ENCODE results near the gene MICAL3.

MICAL3 gene

GRCh38 chr22:17804331-17805080, 219.9 kb downstream of the MICAL3 start:
- Histone ChIP-seq H3K27ac (ENCODE audit: low read depth, low read length) (no peak overlapping the region), H3K9me3 (ENCODE audit: control insufficient read depth in 5 of 5, low read length in 5 of 5) (no peaks in the 10 kb centered on the region), H3K4me1 (ENCODE audit: control insufficient read depth in 5 of 5, insufficient read depth in 5 of 5, low read length in 5 of 5) (no peaks in the 10 kb centered on the region), H3K9ac (ENCODE audit: low read length in 5 of 5) (no peak overlapping the region), H3K4me3 (ENCODE audit: low read depth in 1 of 5, low read length in 5 of 5) (no peak overlapping the region), H3K36me3 (ENCODE audit: control insufficient read depth in 5 of 5, insufficient read depth in 5 of 5, low read length in 5 of 5) (peaks cover 0 to 67% (median 58%) of the 10 kb centered on the region in 5 donors), H3K27me3 (ENCODE audit: control insufficient read depth in 5 of 5, insufficient read depth in 4 of 5, low read length in 5 of 5) (no peaks in the 10 kb centered on the region)

GRCh38 chr22:17803609-17804270, 220.6 kb downstream of the MICAL3 start:
- Histone ChIP-seq H3K9ac (ENCODE audit: low read length in 5 of 5) (no peak overlapping the region), H3K27ac (ENCODE audit: low read depth, low read length) (no peak overlapping the region), H3K4me3 (ENCODE audit: low read depth in 1 of 5, low read length in 5 of 5) (no peak overlapping the region), H3K27me3 (ENCODE audit: control insufficient read depth in 5 of 5, insufficient read depth in 4 of 5, low read length in 5 of 5) (no peaks in the 10 kb centered on the region), H3K4me1 (ENCODE audit: control insufficient read depth in 5 of 5, insufficient read depth in 5 of 5, low read length in 5 of 5) (no peaks in the 10 kb centered on the region), H3K36me3 (ENCODE audit: control insufficient read depth in 5 of 5, insufficient read depth in 5 of 5, low read length in 5 of 5) (peaks cover 0 to 62% (median 50%) of the 10 kb centered on the region in 5 donors), H3K9me3 (ENCODE audit: control insufficient read depth in 5 of 5, low read length in 5 of 5) (no peaks in the 10 kb centered on the region)

- Histone ChIP-seq H3K9ac (ENCODE audit: low read length in 5 of 5) (no peak overlapping the region), H3K36me3 (ENCODE audit: control insufficient read depth in 5 of 5, insufficient read depth in 5 of 5, low read length in 5 of 5) (peaks cover 0 to 53% (median 41%) of the 10 kb centered on the region in 5 donors), H3K27me3 (ENCODE audit: control insufficient read depth in 5 of 5, insufficient read depth in 4 of 5, low read length in 5 of 5) (no peaks in the 10 kb centered on the region), H3K4me3 (ENCODE audit: low read depth in 1 of 5, low read length in 5 of 5) (no peak overlapping the region), H3K9me3 (ENCODE audit: control insufficient read depth in 5 of 5, low read length in 5 of 5) (no peaks in the 10 kb centered on the region), H3K27ac (ENCODE audit: low read depth, low read length) (no peak overlapping the region), H3K4me1 (ENCODE audit: control insufficient read depth in 5 of 5, insufficient read depth in 5 of 5, low read length in 5 of 5) (no peaks in the 10 kb centered on the region)
These were observed 221.5 kb downstream of the MICAL3 start for GRCh38 chr22:17802822-17803221.

- no peak overlapping the region for H3K27ac ChIP-seq (ENCODE audit: low read depth, low read length)
- no peaks in the 10 kb centered on the region for H3K27me3 ChIP-seq (ENCODE audit: control insufficient read depth in 5 of 5, insufficient read depth in 4 of 5, low read length in 5 of 5)
- no peak overlapping the region for H3K9ac ChIP-seq (ENCODE audit: low read length in 5 of 5)
- peaks cover 0 to 52% (median 37%) of the 10 kb centered on the region in 5 donors for H3K36me3 ChIP-seq (ENCODE audit: control insufficient read depth in 5 of 5, insufficient read depth in 5 of 5, low read length in 5 of 5)
- no peak overlapping the region for H3K4me3 ChIP-seq (ENCODE audit: low read depth in 1 of 5, low read length in 5 of 5)
- no peaks in the 10 kb centered on the region for H3K9me3 ChIP-seq (ENCODE audit: control insufficient read depth in 5 of 5, low read length in 5 of 5)
- H3K4me1 ChIP-seq (ENCODE audit: control insufficient read depth in 5 of 5, insufficient read depth in 5 of 5, low read length in 5 of 5) = no peaks in the 10 kb centered on the region
These were observed 221.9 kb downstream of the MICAL3 start for GRCh38 chr22:17802411-17802810.

- no peaks in the 10 kb centered on the region for H3K4me1 ChIP-seq (ENCODE audit: control insufficient read depth in 5 of 5, insufficient read depth in 5 of 5, low read length in 5 of 5)
- H3K9ac ChIP-seq (ENCODE audit: low read length in 5 of 5) = no peak overlapping the region
- H3K27ac ChIP-seq (ENCODE audit: low read depth, low read length) = no peak overlapping the region
- no peaks in the 10 kb centered on the region for H3K9me3 ChIP-seq (ENCODE audit: control insufficient read depth in 5 of 5, low read length in 5 of 5)
- H3K4me3 ChIP-seq (ENCODE audit: low read depth in 1 of 5, low read length in 5 of 5) = no peak overlapping the region
- H3K27me3 ChIP-seq (ENCODE audit: control insufficient read depth in 5 of 5, insufficient read depth in 4 of 5, low read length in 5 of 5) = no peaks in the 10 kb centered on the region
- H3K36me3 ChIP-seq (ENCODE audit: control insufficient read depth in 5 of 5, insufficient read depth in 5 of 5, low read length in 5 of 5) = peaks cover 0 to 34% (median 17%) of the 10 kb centered on the region in 5 donors
These were observed 226.4 kb downstream of the MICAL3 start for GRCh38 chr22:17797721-17798559.

GRCh38 chr22:17796695-17797094, 227.7 kb downstream of the MICAL3 start:
- H3K27me3 ChIP-seq (ENCODE audit: control insufficient read depth in 5 of 5, insufficient read depth in 4 of 5, low read length in 5 of 5) = no peaks in the 10 kb centered on the region
- H3K4me3 ChIP-seq (ENCODE audit: low read depth in 1 of 5, low read length in 5 of 5) = no peak overlapping the region
- no peaks in the 10 kb centered on the region for H3K4me1 ChIP-seq (ENCODE audit: control insufficient read depth in 5 of 5, insufficient read depth in 5 of 5, low read length in 5 of 5)
- H3K27ac ChIP-seq (ENCODE audit: low read depth, low read length) = no peak overlapping the region
- H3K9ac ChIP-seq (ENCODE audit: low read length in 5 of 5) = no peak overlapping the region
- peaks cover 0 to 32% (median 21%) of the 10 kb centered on the region in 5 donors for H3K36me3 ChIP-seq (ENCODE audit: control insufficient read depth in 5 of 5, insufficient read depth in 5 of 5, low read length in 5 of 5)
- no peaks in the 10 kb centered on the region for H3K9me3 ChIP-seq (ENCODE audit: control insufficient read depth in 5 of 5, low read length in 5 of 5)

- no peaks in the 10 kb centered on the region for H3K9me3 ChIP-seq (ENCODE audit: control insufficient read depth in 5 of 5, low read length in 5 of 5)
- H3K4me3 ChIP-seq (ENCODE audit: low read depth in 1 of 5, low read length in 5 of 5) = no peak overlapping the region
- H3K27me3 ChIP-seq (ENCODE audit: control insufficient read depth in 5 of 5, insufficient read depth in 4 of 5, low read length in 5 of 5) = no peaks in the 10 kb centered on the region
- no peaks in the 10 kb centered on the region for H3K4me1 ChIP-seq (ENCODE audit: control insufficient read depth in 5 of 5, insufficient read depth in 5 of 5, low read length in 5 of 5)
- H3K36me3 ChIP-seq (ENCODE audit: control insufficient read depth in 5 of 5, insufficient read depth in 5 of 5, low read length in 5 of 5) = peaks cover 0 to 38% (median 27%) of the 10 kb centered on the region in 5 donors
- H3K27ac ChIP-seq (ENCODE audit: low read depth, low read length) = no peak overlapping the region
- no peak overlapping the region for H3K9ac ChIP-seq (ENCODE audit: low read length in 5 of 5)
These were observed 228.5 kb downstream of the MICAL3 start for GRCh38 chr22:17795661-17796548.

GRCh38 chr22:17794726-17795542, 229.4 kb downstream of the MICAL3 start:
- H3K27me3 ChIP-seq (ENCODE audit: control insufficient read depth in 5 of 5, insufficient read depth in 4 of 5, low read length in 5 of 5) = no peaks in the 10 kb centered on the region
- H3K4me1 ChIP-seq (ENCODE audit: control insufficient read depth in 5 of 5, insufficient read depth in 5 of 5, low read length in 5 of 5) = no peaks in the 10 kb centered on the region
- peaks cover 0 to 48% (median 37%) of the 10 kb centered on the region in 5 donors for H3K36me3 ChIP-seq (ENCODE audit: control insufficient read depth in 5 of 5, insufficient read depth in 5 of 5, low read length in 5 of 5)
- H3K9ac ChIP-seq (ENCODE audit: low read length in 5 of 5) = no peak overlapping the region
- H3K27ac ChIP-seq (ENCODE audit: low read depth, low read length) = no peak overlapping the region
- no peaks in the 10 kb centered on the region for H3K9me3 ChIP-seq (ENCODE audit: control insufficient read depth in 5 of 5, low read length in 5 of 5)
- no peak overlapping the region for H3K4me3 ChIP-seq (ENCODE audit: low read depth in 1 of 5, low read length in 5 of 5)
